ENCODE measurements around the gene PBX1. TPM values are rescaled to one million over a fixed set of nuclear protein-coding genes. Genes with fewer than 3 reads are reported as not detected.

Gene PBX1
- total and polyA plus RNA-seq, 2 experiments from 2014 or later: 14.8 to 61.6 TPM

DNA sequence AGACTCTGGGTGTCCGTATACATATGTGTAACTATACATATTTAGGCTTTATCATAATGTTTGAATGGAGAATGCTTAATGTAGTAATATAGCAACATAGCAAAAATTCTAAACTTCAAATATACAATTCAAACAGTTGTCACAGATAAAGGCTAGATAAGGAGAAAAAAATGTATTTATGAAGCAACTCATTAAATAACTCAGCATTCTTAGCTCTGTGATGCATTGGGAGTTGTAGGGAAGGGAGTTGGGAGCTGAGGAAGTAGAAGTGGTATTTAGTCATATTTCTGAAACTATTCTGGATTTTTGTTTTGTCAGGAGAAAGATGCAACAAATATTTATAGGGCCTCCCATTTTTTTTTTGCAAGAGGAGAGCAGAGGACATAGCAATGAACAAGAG lies 197.8 kb downstream of the PBX1 start:
- Histone ChIP-seq H3K27ac (no peak overlapping the region), H4K20me1 (ENCODE audit: insufficient read depth, poor library complexity, severe bottlenecking) (no peaks in the 10 kb centered on the region), H3K9me3 (ENCODE audit: low read depth) (no peaks in the 10 kb centered on the region), H3K4me2 (no peak overlapping the region), H3K4me3 (no peak overlapping the region), H2AFZ (no peak overlapping the region), H3K36me3 (replicated peaks; ENCODE audit: insufficient read depth, low read depth) (no peaks in the 10 kb centered on the region), H3K27me3 (no peaks in the 10 kb centered on the region), H3K4me1 (ENCODE audit: insufficient read depth) (peaks cover 24% of the 10 kb centered on the region), H3K79me2 (peaks cover 74% of the 10 kb centered on the region), H3K9me2 (replicated peaks; ENCODE audit: insufficient read depth) (no peaks in the 10 kb centered on the region)
- TF ChIP-seq CTCF (IDR thresholded peaks at IDR 0.05; ENCODE audit: poor library complexity) (no peak), EZH2phosphoT487 (IDR thresholded peaks at IDR 0.05; ENCODE audit: low read depth, severe bottlenecking, unreplicated experiment) (no peak), EZH2 (IDR thresholded peaks at IDR 0.05; ENCODE audit: borderline replicate concordance) (no peak)
- 82% methylated on average over 1 of the region's 1 CpG for WGBS (ENCODE audit: low lambda C conversion rate, missing lambda C conversion rate)
- DNase-seq (ENCODE audit: low spot score): no peak

- 95% methylated on average over 1 of the region's 1 CpG for WGBS (ENCODE audit: low lambda C conversion rate, missing lambda C conversion rate)
- Histone ChIP-seq H3K27me3 (no peaks in the 10 kb centered on the region), H3K36me3 (replicated peaks; ENCODE audit: insufficient read depth, low read depth) (no peaks in the 10 kb centered on the region), H3K79me2 (peaks cover 74% of the 10 kb centered on the region), H3K9me3 (ENCODE audit: low read depth) (no peaks in the 10 kb centered on the region), H2AFZ (no peak overlapping the region), H3K4me2 (no peak overlapping the region), H3K9me2 (replicated peaks; ENCODE audit: insufficient read depth) (no peaks in the 10 kb centered on the region), H3K27ac (no peak overlapping the region), H3K4me3 (no peak overlapping the region), H4K20me1 (ENCODE audit: insufficient read depth, poor library complexity, severe bottlenecking) (no peaks in the 10 kb centered on the region), H3K4me1 (ENCODE audit: insufficient read depth) (peaks cover 24% of the 10 kb centered on the region)
- TF ChIP-seq EZH2 (IDR thresholded peaks at IDR 0.05; ENCODE audit: borderline replicate concordance) (no peak), CTCF (IDR thresholded peaks at IDR 0.05; ENCODE audit: poor library complexity) (no peak)
- DNase-seq (ENCODE audit: low spot score): no peak
Observed at GRCh38 chr1:164757625-164758024, 198.6 kb downstream of the PBX1 start.

- no peaks in the 10 kb centered on the region for H3K36me3 ChIP-seq (replicated peaks; ENCODE audit: insufficient read depth, low read depth)
- no peak overlapping the region for H3K4me2 ChIP-seq
- DNase-seq (ENCODE audit: low spot score): no peak
- no peak overlapping the region for H3K27ac ChIP-seq
- WGBS (ENCODE audit: low lambda C conversion rate, missing lambda C conversion rate): 87% methylated on average over 6 of the region's 6 CpGs
- TF ChIP-seq CTCF (IDR thresholded peaks at IDR 0.05; ENCODE audit: poor library complexity): no peak
- TF ChIP-seq EZH2phosphoT487 (IDR thresholded peaks at IDR 0.05; ENCODE audit: low read depth, severe bottlenecking, unreplicated experiment): no peak
- TF ChIP-seq EZH2 (IDR thresholded peaks at IDR 0.05; ENCODE audit: borderline replicate concordance): no peak
- no peaks in the 10 kb centered on the region for H4K20me1 ChIP-seq (ENCODE audit: insufficient read depth, poor library complexity, severe bottlenecking)
- no peaks in the 10 kb centered on the region for H3K9me3 ChIP-seq (ENCODE audit: low read depth)
- H2AFZ ChIP-seq: no peak overlapping the region
- H3K4me3 ChIP-seq: no peak overlapping the region
- H3K79me2 ChIP-seq: peaks cover 79% of the 10 kb centered on the region
- H3K27me3 ChIP-seq: no peaks in the 10 kb centered on the region
- peaks cover 16% of the 10 kb centered on the region for H3K4me1 ChIP-seq (ENCODE audit: insufficient read depth)
- no peaks in the 10 kb centered on the region for H3K9me2 ChIP-seq (replicated peaks; ENCODE audit: insufficient read depth)
Observed at GRCh38 chr1:164759144-164759920, 200.3 kb downstream of the PBX1 start.
